Loucy (cell line): ENCODE data around the gene AIG1.

Experiments used
- EZH2phosphoT487 ChIP-seq: fragments of 200-600 bp; IDR thresholded peaks from 2 replicates; pipeline ENCODE4 v1.6.1; 2018; ENCODE audit warnings: antibody characterized with exemption, mild to moderate bottlenecking, moderate library complexity, borderline replicate concordance
- TF ChIP-seq, protein P1 (sequence below): fragments of 200-600 bp; sonication (generic); conservative IDR thresholded peaks from 2 replicates; pipeline ENCODE4 v1.5.1; 2014; ENCODE audit warnings: mild to moderate bottlenecking, antibody characterized with exemption, low read length

DNA sequence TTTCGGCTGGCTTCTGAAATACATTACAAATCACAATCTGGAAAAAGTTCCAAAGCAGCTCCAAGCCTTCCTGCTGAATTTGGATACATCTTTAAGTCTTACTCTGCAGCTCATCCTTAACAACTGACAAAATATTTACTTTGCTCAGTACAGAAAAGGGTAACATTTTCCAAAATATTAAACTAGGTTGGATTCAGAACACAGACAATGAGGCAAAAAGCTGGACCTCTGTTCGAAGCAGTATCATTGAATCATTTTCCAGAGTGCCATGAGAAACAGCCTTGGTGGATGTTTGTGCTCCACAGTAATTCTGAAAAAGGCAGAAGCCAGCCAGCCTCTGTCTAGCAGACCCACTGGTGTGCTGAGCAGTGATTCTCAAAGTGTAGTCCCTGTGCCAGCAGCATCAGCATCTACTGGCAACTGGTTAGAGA, 162.1 kb downstream of the AIG1 start:
- TF ChIP-seq, protein P1, sequence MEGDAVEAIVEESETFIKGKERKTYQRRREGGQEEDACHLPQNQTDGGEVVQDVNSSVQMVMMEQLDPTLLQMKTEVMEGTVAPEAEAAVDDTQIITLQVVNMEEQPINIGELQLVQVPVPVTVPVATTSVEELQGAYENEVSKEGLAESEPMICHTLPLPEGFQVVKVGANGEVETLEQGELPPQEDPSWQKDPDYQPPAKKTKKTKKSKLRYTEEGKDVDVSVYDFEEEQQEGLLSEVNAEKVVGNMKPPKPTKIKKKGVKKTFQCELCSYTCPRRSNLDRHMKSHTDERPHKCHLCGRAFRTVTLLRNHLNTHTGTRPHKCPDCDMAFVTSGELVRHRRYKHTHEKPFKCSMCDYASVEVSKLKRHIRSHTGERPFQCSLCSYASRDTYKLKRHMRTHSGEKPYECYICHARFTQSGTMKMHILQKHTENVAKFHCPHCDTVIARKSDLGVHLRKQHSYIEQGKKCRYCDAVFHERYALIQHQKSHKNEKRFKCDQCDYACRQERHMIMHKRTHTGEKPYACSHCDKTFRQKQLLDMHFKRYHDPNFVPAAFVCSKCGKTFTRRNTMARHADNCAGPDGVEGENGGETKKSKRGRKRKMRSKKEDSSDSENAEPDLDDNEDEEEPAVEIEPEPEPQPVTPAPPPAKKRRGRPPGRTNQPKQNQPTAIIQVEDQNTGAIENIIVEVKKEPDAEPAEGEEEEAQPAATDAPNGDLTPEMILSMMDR, result no peak
- TF ChIP-seq EZH2phosphoT487, result no peak
